Activated gamma-delta T cell treated with Interleukin-2 at 50 U/mL for 16 hours (primary cell): ENCODE results near the gene MISP.

Experiments used
- DNase-seq: peaks from one replicate; pipeline ENCODE4 v3.0.0-alpha.2; 2020

The MISP gene

GRCh38 chr19:800360-801029, 49.6 kb downstream of the MISP start:
- no peak for DNase-seq

- DNase-seq, result no peak
Measured at GRCh38 chr19:801030-801860, 50.3 kb downstream of the MISP start.

GRCh38 chr19:801861-802497, 51.1 kb downstream of the MISP start:
- DNase-seq, result no peak

GRCh38 chr19:802498-803098, 51.7 kb downstream of the MISP start:
- DNase-seq, result no peak

GRCh38 chr19:803099-803561, 52.2 kb downstream of the MISP start:
- DNase-seq, result no peak

DNA sequence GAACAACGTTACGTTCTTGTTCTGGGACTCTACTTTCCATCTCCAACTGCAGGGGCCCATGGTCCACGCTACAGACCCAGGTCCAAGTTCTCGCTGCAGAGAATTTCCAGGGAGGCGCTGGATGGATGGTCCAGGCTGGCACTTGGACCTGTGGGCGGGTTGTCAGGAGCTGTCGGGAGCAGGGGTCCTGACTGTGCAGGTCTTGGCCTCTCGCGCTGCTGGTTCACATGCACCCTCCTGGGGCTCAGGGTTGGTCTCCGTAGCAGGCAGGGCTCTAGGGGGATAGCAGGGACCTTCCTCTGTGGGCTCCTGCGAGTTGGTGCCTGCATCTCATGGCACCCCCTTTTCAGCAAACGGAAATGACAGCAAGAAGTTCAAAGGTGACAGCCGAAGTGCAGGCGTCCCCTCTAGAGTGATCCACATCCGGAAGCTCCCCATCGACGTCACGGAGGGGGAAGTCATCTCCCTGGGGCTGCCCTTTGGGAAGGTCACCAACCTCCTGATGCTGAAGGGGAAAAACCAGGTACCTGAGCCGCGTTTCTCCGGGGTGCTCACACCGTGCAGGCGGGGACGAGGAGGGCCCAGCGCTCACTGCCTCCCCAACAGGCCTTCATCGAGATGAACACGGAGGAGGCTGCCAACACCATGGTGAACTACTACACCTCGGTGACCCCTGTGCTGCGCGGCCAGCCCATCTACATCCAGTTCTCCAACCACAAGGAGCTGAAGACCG, 52.9 kb downstream of the MISP start:
- DNase-seq, result no peak

GRCh38 chr19:804419-805165, 53.7 kb downstream of the MISP start:
- no peak for DNase-seq

- no peak for DNase-seq
Measured at GRCh38 chr19:805166-805551, 54.2 kb downstream of the MISP start.

GRCh38 chr19:805600-806550, 55.0 kb downstream of the MISP start:
- DNase-seq, result no peak

DNA sequence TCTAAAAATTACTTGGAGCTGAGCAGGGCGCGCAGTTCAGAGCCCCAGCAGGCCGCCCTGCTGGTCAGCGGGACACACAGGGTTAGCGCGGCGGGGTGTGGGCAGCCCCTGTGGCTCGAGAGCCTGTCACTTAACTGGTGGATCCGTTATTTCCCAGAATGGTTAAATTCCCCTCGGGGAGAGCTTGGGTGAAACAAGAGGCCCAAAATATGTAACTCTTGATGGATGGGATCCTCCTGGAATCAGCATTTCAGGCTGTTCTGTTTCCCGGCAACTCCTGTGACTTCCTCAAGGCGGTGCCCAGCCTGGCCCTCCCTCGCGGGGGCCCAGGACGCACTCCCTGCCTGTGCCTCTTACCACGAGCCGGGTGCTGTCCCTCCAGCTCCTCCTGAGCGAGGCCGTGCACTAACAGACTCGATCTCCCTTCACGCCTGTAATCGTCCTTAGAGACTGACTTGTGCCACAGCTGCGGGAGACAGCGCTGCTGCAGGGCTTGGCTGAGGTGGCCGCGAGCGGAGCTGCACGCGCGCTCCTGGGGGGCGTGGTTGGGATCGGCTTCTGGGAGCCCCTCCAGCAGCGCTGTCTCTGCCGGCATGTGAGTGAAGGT, 56.0 kb downstream of the MISP start:
- no peak for DNase-seq

DNA sequence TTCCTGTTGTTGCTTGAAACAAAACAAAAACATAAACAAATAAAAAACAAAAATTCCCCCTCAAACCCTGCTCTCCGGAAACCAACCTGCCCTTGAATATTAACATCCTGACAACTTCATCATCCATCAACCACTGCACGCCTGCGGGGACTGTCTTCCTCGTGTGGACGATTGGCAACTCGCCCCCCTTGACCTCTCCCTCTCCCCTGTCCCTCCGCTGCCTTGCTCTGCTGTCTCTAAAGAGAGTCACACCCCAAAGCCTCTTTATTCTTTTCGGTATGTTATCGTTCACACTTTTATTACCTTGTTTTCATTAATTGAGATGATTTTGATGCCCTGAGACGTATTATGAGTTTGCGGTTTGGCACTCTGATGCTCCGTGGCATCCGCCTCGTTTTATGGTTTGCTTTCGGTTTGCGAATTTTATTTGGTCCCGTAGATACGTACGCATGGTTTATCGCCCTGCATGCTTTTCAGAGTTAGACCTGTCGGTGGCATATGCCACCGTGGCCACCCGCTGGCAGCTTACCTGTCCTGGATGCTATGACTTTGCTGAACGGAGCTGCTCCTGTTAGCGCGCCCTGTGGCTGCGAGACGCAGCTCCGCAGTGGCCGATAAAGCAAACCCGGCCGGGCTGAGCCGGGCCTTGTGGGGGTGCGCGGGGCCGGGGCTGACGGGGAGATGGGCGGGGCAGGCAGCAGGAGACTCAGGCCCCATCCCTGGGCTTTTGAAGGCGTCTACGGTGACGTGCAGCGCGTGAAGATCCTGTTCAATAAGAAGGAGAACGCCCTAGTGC, 56.9 kb downstream of the MISP start:
- DNase-seq, result no peak

- DNase-seq, result no peak
Measured at GRCh38 chr19:808423-808775, 57.5 kb downstream of the MISP start.

DNA sequence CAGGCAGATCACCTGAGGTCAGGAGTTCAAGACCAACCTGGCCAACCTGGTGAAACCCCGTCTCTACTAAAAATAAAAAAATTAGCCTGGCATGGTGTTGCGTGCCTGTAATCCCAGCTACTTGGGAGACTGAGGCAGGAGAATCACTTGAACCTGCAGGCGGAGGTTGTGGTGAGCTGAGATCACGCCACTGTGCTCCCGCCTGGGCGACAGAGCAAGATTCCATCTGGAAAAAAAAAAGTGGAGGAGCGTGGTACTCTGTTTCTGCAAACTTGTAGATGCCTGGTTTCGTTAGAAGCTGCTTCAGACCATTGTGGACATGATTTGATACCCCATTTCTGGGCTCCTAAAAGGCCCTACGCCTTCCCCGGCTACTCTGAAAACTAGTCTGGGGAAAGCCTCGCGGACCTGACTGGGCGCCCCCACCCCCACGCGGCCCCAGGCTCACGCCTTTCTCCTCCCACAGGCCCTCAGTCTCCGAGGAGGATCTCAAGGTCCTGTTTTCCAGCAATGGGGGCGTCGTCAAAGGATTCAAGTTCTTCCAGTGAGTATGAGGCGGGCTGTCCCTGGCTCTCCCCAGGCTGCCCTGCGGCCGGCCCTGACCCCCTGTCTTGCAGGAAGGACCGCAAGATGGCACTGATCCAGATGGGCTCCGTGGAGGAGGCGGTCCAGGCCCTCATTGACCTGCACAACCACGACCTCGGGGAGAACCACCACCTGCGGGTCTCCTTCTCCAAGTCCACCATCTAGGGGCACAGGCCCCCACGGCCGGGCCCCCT, 59.4 kb downstream of the MISP start:
- DNase-seq, result no peak

- no peak for DNase-seq
Measured at GRCh38 chr19:810883-811489, 60.1 kb downstream of the MISP start.

- DNase-seq, result no peak
Measured at GRCh38 chr19:811506-812048, 60.7 kb downstream of the MISP start.

DNA sequence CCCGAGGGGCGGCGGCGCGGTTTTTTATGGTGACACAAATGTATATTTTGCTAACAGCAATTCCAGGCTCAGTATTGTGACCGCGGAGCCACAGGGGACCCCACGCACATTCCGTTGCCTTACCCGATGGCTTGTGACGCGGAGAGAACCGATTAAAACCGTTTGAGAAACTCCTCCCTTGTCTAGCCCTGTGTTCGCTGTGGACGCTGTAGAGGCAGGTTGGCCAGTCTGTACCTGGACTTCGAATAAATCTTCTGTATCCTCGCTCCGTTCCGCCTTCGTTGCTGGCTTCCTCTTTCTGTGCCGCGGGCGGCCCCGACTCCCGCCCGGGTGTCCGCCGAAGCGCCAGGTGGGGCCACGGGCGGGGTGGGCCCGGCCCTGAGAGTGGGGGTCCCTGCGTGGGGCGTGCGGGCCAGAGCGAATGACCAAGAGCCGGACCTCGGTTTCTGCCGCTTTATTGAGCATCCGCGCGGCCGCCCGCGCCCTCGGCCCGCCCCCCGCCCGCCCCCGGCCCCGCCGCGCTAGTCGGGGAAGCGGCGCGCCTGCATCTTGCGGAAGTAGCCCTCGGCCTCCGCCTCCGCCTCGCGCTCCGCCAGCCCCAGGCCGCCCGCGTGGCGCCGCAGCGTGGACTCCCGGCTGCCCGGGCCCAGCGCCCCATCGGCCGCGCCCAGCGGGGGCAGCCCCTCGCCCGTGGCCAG, 61.3 kb downstream of the MISP start:
- DNase-seq, result no peak

- DNase-seq, result no peak
Measured at GRCh38 chr19:812747-813218, 61.9 kb downstream of the MISP start.
